ENCODE measurements around the gene PPP2R2B. TPM values are rescaled to one million over a fixed set of nuclear protein-coding genes. Genes with fewer than 3 reads are reported as not detected.

PPP2R2B gene
- total RNA-seq, 2 donors from 2014 or later: 0.35 to 0.93 TPM

DNA sequence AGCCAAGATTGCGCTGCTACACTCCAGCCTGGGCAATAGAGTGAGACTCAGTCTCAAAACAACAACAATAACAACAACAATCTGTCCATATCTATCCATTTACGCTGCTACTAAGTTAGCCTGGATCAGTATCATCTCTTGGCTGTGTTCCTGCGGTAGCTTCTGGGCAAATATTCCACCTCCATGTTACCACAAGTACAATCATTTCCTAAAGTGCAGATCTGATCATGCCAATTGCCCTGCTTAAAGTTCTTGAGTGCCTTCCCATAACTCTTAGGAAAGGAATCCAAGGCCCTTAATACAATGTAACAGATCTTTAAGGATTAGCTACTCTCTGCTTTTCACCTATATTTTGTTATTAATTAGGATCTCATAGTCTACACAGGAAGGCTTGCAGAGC is 15.4 kb upstream of the PPP2R2B start:
- DNase-seq: no peak
- intact Hi-C loops (cut with DNase I): no loop called here
- H3K36me3 ChIP-seq: no peaks in the 10 kb centered on the region
- H3K4me3 ChIP-seq: no peak overlapping the region
- no peaks in the 10 kb centered on the region for H3K9me3 ChIP-seq
- H3K27ac ChIP-seq: no peak overlapping the region
- H3K9ac ChIP-seq (ENCODE audit: low read depth in 2 of 2, low read length in 2 of 2): no peak overlapping the region
- no peaks in the 10 kb centered on the region for H3K27me3 ChIP-seq
- no peaks in the 10 kb centered on the region for H3K4me1 ChIP-seq
- TF ChIP-seq, protein P1, sequence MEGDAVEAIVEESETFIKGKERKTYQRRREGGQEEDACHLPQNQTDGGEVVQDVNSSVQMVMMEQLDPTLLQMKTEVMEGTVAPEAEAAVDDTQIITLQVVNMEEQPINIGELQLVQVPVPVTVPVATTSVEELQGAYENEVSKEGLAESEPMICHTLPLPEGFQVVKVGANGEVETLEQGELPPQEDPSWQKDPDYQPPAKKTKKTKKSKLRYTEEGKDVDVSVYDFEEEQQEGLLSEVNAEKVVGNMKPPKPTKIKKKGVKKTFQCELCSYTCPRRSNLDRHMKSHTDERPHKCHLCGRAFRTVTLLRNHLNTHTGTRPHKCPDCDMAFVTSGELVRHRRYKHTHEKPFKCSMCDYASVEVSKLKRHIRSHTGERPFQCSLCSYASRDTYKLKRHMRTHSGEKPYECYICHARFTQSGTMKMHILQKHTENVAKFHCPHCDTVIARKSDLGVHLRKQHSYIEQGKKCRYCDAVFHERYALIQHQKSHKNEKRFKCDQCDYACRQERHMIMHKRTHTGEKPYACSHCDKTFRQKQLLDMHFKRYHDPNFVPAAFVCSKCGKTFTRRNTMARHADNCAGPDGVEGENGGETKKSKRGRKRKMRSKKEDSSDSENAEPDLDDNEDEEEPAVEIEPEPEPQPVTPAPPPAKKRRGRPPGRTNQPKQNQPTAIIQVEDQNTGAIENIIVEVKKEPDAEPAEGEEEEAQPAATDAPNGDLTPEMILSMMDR (IDR thresholded peaks at IDR 0.05): no peak

DNA sequence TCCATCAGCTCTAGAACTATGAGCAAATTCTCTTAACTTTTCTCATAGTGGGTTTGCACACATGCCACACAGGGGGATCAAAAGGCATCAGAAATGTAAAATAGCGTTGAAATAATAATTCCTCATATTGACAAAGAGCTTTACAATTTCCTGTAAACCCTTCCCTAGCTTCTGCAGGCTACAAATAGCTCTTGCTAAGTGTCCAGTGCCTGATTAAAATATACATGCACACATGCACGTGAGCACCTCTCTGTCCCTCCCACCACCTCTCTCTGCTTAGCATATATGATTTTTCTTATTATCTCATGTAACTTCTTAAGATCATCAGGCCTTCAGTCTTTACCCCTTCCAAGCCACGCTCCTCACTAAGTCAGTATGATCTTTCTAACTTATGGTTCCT is 13.7 kb upstream of the PPP2R2B start:
- Histone ChIP-seq H3K36me3 (no peaks in the 10 kb centered on the region), H3K4me3 (no peak overlapping the region), H3K9me3 (no peaks in the 10 kb centered on the region), H3K27ac (no peak overlapping the region), H3K9ac (ENCODE audit: low read depth in 2 of 2, low read length in 2 of 2) (no peak overlapping the region), H3K27me3 (no peaks in the 10 kb centered on the region), H3K4me1 (no peaks in the 10 kb centered on the region)
- intact Hi-C loops (cut with DNase I): no loop called here
- TF ChIP-seq, protein P1 (IDR thresholded peaks at IDR 0.05): no peak
- DNase-seq: no peak

DNA sequence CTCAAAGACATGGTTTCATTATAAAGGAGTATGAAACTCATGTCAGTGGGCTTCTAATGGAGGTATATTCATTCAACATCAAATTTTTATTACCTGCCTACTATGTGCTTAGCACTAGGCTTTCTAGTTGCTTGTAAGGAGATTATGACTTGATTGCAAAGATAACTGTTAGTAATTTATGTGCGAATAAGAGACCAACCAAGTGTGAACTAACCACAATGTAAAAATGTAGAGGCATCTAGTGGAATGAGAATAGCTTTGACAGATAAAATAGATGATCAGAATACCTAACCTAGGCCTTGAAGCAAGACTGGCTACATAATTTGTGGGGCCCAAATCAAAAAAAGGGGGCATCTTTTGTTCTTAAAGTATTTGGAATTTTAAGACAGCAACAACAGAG is 13.0 kb upstream of the PPP2R2B start:
- H3K27me3 ChIP-seq: no peaks in the 10 kb centered on the region
- no peaks in the 10 kb centered on the region for H3K36me3 ChIP-seq
- no peaks in the 10 kb centered on the region for H3K9me3 ChIP-seq
- no peaks in the 10 kb centered on the region for H3K4me1 ChIP-seq
- intact Hi-C loops (cut with DNase I): no loop called here
- DNase-seq: no peak
- H3K27ac ChIP-seq: no peak overlapping the region
- H3K9ac ChIP-seq (ENCODE audit: low read depth in 2 of 2, low read length in 2 of 2): no peak overlapping the region
- no peak overlapping the region for H3K4me3 ChIP-seq
- TF ChIP-seq, protein P1 (IDR thresholded peaks at IDR 0.05): no peak

DNA sequence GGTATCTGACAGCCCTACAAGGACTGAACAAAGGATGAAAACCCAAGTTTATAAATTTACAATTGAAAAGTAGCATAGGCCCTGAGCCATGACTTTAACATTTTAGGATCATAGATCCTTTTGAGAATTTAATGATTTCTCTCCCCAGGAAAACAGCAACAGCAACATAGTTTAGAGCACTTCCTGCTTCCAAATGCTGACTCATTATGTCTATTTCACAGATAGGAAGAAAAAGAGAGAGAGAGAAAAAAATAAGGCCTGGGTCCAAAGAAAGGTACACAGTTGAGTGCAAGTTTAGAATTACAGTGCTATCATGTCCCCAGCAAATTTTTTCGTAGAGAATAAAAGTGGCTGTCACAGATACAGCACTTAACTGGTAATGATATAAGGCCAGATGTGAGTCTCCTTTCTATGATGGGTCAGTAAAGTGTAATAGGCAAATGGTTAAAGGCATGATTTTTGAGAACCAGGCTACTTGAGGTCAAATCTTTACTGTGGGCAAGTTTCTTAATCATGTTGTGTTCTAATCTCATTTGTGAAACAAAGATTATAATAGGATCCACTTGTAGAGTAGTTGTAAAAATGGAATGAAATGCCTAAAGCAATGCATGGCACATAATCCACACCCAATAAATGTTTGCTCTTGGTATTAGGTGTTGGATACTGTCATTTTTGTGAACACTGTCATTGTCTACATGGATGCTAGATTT is 12.3 kb upstream of the PPP2R2B start:
- H3K27me3 ChIP-seq: no peaks in the 10 kb centered on the region
- H3K36me3 ChIP-seq: no peaks in the 10 kb centered on the region
- TF ChIP-seq, protein P1 (IDR thresholded peaks at IDR 0.05): no peak
- no peak for DNase-seq
- H3K4me1 ChIP-seq: no peaks in the 10 kb centered on the region
- intact Hi-C loops (cut with DNase I): no loop called here
- no peak overlapping the region for H3K9ac ChIP-seq (ENCODE audit: low read depth in 2 of 2, low read length in 2 of 2)
- no peak overlapping the region for H3K27ac ChIP-seq
- H3K9me3 ChIP-seq: no peaks in the 10 kb centered on the region
- no peak overlapping the region for H3K4me3 ChIP-seq

DNA sequence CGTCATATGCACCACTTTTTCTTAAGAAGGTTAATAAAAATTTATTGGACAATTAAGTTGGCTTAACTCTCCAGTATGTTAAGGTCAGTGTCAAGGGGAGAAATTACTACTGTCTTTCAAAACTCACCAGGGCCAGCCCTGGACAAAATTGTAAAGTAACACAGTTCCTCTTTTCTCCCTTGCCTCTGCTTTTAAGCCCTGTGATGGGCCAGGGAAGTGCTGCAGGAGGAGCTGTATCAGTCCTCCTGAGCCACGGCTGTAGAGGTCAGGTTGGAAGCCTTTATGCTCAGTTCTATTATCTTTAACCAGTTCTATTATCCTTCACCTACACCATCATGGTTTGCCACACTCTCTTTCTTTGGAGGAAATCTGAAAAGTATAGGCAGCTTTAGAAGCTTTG is 11.5 kb upstream of the PPP2R2B start:
- DNase-seq: no peak
- Histone ChIP-seq H3K4me1 (no peaks in the 10 kb centered on the region), H3K4me3 (no peak overlapping the region), H3K9ac (ENCODE audit: low read depth in 2 of 2, low read length in 2 of 2) (no peak overlapping the region), H3K27ac (no peak overlapping the region), H3K36me3 (no peaks in the 10 kb centered on the region), H3K27me3 (no peaks in the 10 kb centered on the region), H3K9me3 (no peaks in the 10 kb centered on the region)
- intact Hi-C loops (cut with DNase I): no loop called here
- TF ChIP-seq, protein P1 (IDR thresholded peaks at IDR 0.05): no peak

Data from colonic mucosa (tissue), 4 donors.